ENCODE data around the gene GORASP1.

Gene GORASP1

GRCh38 chr3:39088456-39088855 lies 19.0 kb downstream of the GORASP1 start:
- Histone ChIP-seq H3K9me3 (ENCODE audit: control insufficient read depth, insufficient read depth, low read depth, low read length) (no peaks in the 10 kb centered on the region), H3K4me3 (ENCODE audit: low read depth, low read length) (no peak overlapping the region), H3K36me3 (ENCODE audit: control insufficient read depth in 2 of 2, insufficient read depth in 1 of 2, low read length in 2 of 2) (peaks cover 4 to 80% of the 10 kb centered on the region in 2 experiments), H3K4me1 (ENCODE audit: control insufficient read depth, insufficient read depth, low read length) (no peaks in the 10 kb centered on the region), H3K27ac (ENCODE audit: extremely low read depth, low read depth, low read length) (no peak overlapping the region)
- CTCF ChIA-PET: interaction anchor here (0.6 kb wide), 1 partner anchor 56 kb away, joined by 5 read pairs; no protein-coding TSS in a partner anchor
- TF ChIP-seq ZNF354C (tag by site-specific recombination; IDR thresholded peaks at IDR 0.05; ENCODE audit: borderline replicate concordance, low read depth) (no peak), ZNF140 (tag by site-specific recombination; IDR thresholded peaks at IDR 0.05) (no peak), ZNF776 (tag by site-specific recombination; IDR thresholded peaks at IDR 0.05; ENCODE audit: borderline replicate concordance) (no peak), ZNF610 (tag by site-specific recombination; IDR thresholded peaks at IDR 0.05; ENCODE audit: borderline replicate concordance) (no peak), ZNF214 (tag by site-specific recombination; IDR thresholded peaks at IDR 0.05; ENCODE audit: borderline replicate concordance) (no peak), ZNF629 (tag by site-specific recombination; IDR thresholded peaks at IDR 0.05) (no peak), ZSCAN30 (tag by site-specific recombination; IDR thresholded peaks at IDR 0.05) (no peak), TCF7L2 (IDR thresholded peaks at IDR 0.05; ENCODE audit: borderline replicate concordance, low read depth, low read length) (no peak), ZNF132 (tag by site-specific recombination; IDR thresholded peaks at IDR 0.05; ENCODE audit: borderline replicate concordance) (no peak), ELK4 (IDR thresholded peaks at IDR 0.05; ENCODE audit: borderline replicate concordance, low read depth, low read length) (no peak), ZNF266 (tag by site-specific recombination; IDR thresholded peaks at IDR 0.05; ENCODE audit: low read depth) (no peak), ZBTB21 (tag by site-specific recombination; IDR thresholded peaks at IDR 0.05) (no peak), ZNF76 (tag by site-specific recombination; IDR thresholded peaks at IDR 0.05; ENCODE audit: borderline replicate concordance, low read depth) (no peak), ZNF580 (tag by site-specific recombination; IDR thresholded peaks at IDR 0.05) (no peak), ZNF302 (tag by site-specific recombination; IDR thresholded peaks at IDR 0.05; ENCODE audit: low read depth) (no peak), REPIN1 (tag by site-specific recombination; IDR thresholded peaks at IDR 0.05; ENCODE audit: low read depth) (no peak), ZNF146 (tag by site-specific recombination; IDR thresholded peaks at IDR 0.05) (no peak), ZNF133 (tag by site-specific recombination; IDR thresholded peaks at IDR 0.05) (no peak)
- POLR2A ChIA-PET: no interaction called here

- Histone ChIP-seq H3K36me3 (ENCODE audit: control insufficient read depth in 2 of 2, insufficient read depth in 1 of 2, low read length in 2 of 2) (peaks cover 0 to 74% of the 10 kb centered on the region in 2 experiments; a peak in 2 of 3 replicates), H3K4me1 (ENCODE audit: control insufficient read depth, insufficient read depth, low read length) (no peaks in the 10 kb centered on the region), H3K27ac (ENCODE audit: extremely low read depth, low read depth, low read length) (no peak overlapping the region), H3K9me3 (ENCODE audit: control insufficient read depth, insufficient read depth, low read depth, low read length) (no peaks in the 10 kb centered on the region), H3K4me3 (ENCODE audit: low read depth, low read length) (no peak overlapping the region)
- ChIA-PET POLR2A (no interaction called here), CTCF (interaction anchor here (0.9 kb wide), 2 partner anchors 197 to 205 kb away, joined by 3 read pairs; no protein-coding TSS in a partner anchor)
- TF ChIP-seq ZBTB21 (tag by site-specific recombination; IDR thresholded peaks at IDR 0.05): no peak
- no peak for TF ChIP-seq OVOL3 (tag by site-specific recombination; IDR thresholded peaks at IDR 0.05)
- no peak for TF ChIP-seq ZNF214 (tag by site-specific recombination; IDR thresholded peaks at IDR 0.05; ENCODE audit: borderline replicate concordance)
- TF ChIP-seq ZNF133 (tag by site-specific recombination; IDR thresholded peaks at IDR 0.05): no peak
- TF ChIP-seq ZNF302 (tag by site-specific recombination; IDR thresholded peaks at IDR 0.05; ENCODE audit: low read depth): no peak
- TF ChIP-seq SETDB1 (IDR thresholded peaks at IDR 0.05; ENCODE audit: insufficient read length, low read length): no peak
These were observed 21.3 kb downstream of the GORASP1 start for GRCh38 chr3:39086144-39086543.

GRCh38 chr3:39082666-39083313 lies 24.6 kb downstream of the GORASP1 start:
- Histone ChIP-seq H3K4me1 (ENCODE audit: control insufficient read depth, insufficient read depth, low read length) (no peaks in the 10 kb centered on the region), H3K36me3 (ENCODE audit: control insufficient read depth in 2 of 2, insufficient read depth in 1 of 2, low read length in 2 of 2) (peaks cover 3 to 67% of the 10 kb centered on the region in 2 experiments), H3K4me3 (ENCODE audit: low read depth, low read length) (no peak overlapping the region), H3K9me3 (ENCODE audit: control insufficient read depth, insufficient read depth, low read depth, low read length) (no peaks in the 10 kb centered on the region), H3K27ac (ENCODE audit: extremely low read depth, low read depth, low read length) (no peak overlapping the region)
- ChIA-PET POLR2A (no interaction called here), CTCF (no interaction called here)
- TF ChIP-seq ZSCAN18 (tag by site-specific recombination; IDR thresholded peaks at IDR 0.05) (no peak), ZNF362 (tag by site-specific recombination; IDR thresholded peaks at IDR 0.05) (no peak), ZNF449 (tag by site-specific recombination; IDR thresholded peaks at IDR 0.05) (no peak), ZNF350 (tag by site-specific recombination; IDR thresholded peaks at IDR 0.05) (no peak), KLF10 (tag by site-specific recombination; IDR thresholded peaks at IDR 0.05) (no peak)
